Body of pancreas (tissue), 4 donors: ENCODE data around the gene CAPN8. TPM values are rescaled to one million over a fixed set of nuclear protein-coding genes. Genes with fewer than 3 reads are reported as not detected.

Experiments used
- ATAC-seq: fragments of 150-250 bp; one replicate; pipeline ENCODE4 v1.9.1; 2016
- DNase-seq, 4 donors: peaks; one replicate each; pipeline ENCODE4 v3.0.0-alpha.2; 2019
- H3K27ac ChIP-seq, 4 donors: fragments of 200-600 bp; sonication (generic); 1 replicate in 3 of 4; 2 replicates in 1 of 4; pipeline versions ENCODE4 v1.5.1 to v1.6.1; 2016 to 2019; ENCODE audit warnings: mild to moderate bottlenecking in 1 of 4, mixed read lengths in 1 of 4, moderate library complexity in 1 of 4
- H3K27me3 ChIP-seq, 2 donors: fragments of 200-600 bp; sonication (generic); one replicate each; pipeline ENCODE4 v1.6.0; 2016; ENCODE audit warnings: mild to moderate bottlenecking in 1 of 2
- H3K36me3 ChIP-seq, 2 donors: fragments of 200-600 bp; sonication (generic); replicated peaks in 1 of 2; 2 replicates each; pipeline ENCODE4 v1.5.1; 2016; ENCODE audit warnings: low read depth in 2 of 2; ENCODE audit not compliant: insufficient read depth in 1 of 2
- H3K4me1 ChIP-seq: fragments of 200-600 bp; sonication (generic); one replicate; pipeline ENCODE4 v1.6.0; 2016
- H3K4me3 ChIP-seq, 2 donors: fragments of 200-600 bp; sonication (generic); 1 replicate in 1 of 2; 2 replicates in 1 of 2; pipeline ENCODE4 v1.5.1; 2016 to 2019
- H3K9me3 ChIP-seq, 3 donors: fragments of 200-600 bp; sonication (generic); 1 replicate in 2 of 3; 2 replicates in 1 of 3; pipeline ENCODE4 v1.5.1; 2016
- POLR2A ChIP-seq, 3 donors: fragments of 450-650 bp; IDR thresholded peaks; one replicate each; pipeline ENCODE4 v1.6.1; 2016; ENCODE audit warnings: antibody characterized with exemption in 3 of 3, mild to moderate bottlenecking in 2 of 3
- WGBS, 2 donors: methylation state at CpG; one replicate each; pipeline ENCODE4 v1.1.5; 2017; 5-methylcytosine and 5-hydroxymethylcytosine counted together
- intact Hi-C: fragments of 100-400 bp; cut with DNase I; formaldehyde crosslinking; loops from one replicate; pipeline ENCODE4 v1.15.1; 2023
- total RNA-seq, 2 donors: library from RNA; depleted of rRNA; stranded (reverse); fragments of >200 nt; gene quantifications; one replicate each; pipeline ENCODE4 v1.1.0, GENCODE V29; 2016
- TF ChIP-seq, protein P1 (sequence below), 7 experiments: fragments of 450-650 bp in 4 of 7; fragments of 200-600 bp in 3 of 7; sonication (generic) in 3 of 7; IDR thresholded peaks; one replicate each; pipeline ENCODE4 v1.5.1; 2016 to 2019; ENCODE audit warnings: antibody characterized with exemption in 7 of 7

CAPN8 gene
- total RNA-seq, 2 donors from 2014 or later: 43.1 TPM; not detected in 1

DNA sequence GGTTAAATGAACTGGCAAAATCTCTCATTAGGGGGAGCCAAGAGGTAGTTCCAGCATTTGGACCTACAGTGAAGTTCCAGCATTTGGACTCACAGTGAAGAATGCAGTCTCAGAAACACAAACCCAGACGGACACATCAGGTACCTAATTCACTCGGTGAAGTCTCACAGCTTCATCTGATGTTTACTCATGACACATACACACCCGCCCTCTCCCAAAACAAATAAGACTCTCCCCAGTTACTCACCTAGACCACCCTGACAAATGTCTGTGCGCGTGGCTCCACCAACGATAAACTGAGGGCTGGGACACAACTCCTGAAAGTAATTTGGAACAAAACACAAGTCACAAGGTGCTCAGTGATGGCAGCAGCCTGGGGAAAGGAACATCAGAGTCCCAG is 11.4 kb downstream of the CAPN8 start:
- no peaks in the 10 kb centered on the region for H3K9me3 ChIP-seq
- 60 to 65% methylated on average over 6 of the region's 6 CpGs for WGBS, 2 donors
- no peaks in the 10 kb centered on the region for H3K36me3 ChIP-seq
- no peak for ATAC-seq
- H3K4me3 ChIP-seq: no peak overlapping the region
- TF ChIP-seq POLR2A (IDR thresholded peaks at IDR 0.05): no peak
- TF ChIP-seq, protein P1, sequence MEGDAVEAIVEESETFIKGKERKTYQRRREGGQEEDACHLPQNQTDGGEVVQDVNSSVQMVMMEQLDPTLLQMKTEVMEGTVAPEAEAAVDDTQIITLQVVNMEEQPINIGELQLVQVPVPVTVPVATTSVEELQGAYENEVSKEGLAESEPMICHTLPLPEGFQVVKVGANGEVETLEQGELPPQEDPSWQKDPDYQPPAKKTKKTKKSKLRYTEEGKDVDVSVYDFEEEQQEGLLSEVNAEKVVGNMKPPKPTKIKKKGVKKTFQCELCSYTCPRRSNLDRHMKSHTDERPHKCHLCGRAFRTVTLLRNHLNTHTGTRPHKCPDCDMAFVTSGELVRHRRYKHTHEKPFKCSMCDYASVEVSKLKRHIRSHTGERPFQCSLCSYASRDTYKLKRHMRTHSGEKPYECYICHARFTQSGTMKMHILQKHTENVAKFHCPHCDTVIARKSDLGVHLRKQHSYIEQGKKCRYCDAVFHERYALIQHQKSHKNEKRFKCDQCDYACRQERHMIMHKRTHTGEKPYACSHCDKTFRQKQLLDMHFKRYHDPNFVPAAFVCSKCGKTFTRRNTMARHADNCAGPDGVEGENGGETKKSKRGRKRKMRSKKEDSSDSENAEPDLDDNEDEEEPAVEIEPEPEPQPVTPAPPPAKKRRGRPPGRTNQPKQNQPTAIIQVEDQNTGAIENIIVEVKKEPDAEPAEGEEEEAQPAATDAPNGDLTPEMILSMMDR (IDR thresholded peaks at IDR 0.05): no peak
- H3K27me3 ChIP-seq: no peaks in the 10 kb centered on the region
- H3K4me1 ChIP-seq: no peaks in the 10 kb centered on the region
- H3K27ac ChIP-seq: no peak overlapping the region
- intact Hi-C loops: no loop called here
- DNase-seq: no peak

- ATAC-seq: no peak
- no peaks in the 10 kb centered on the region for H3K27me3 ChIP-seq
- WGBS, 2 donors: 86 to 92% methylated on average over 4 of the region's 4 CpGs
- TF ChIP-seq POLR2A (IDR thresholded peaks at IDR 0.05): no peak
- TF ChIP-seq, protein P1 (IDR thresholded peaks at IDR 0.05): no peak
- no peak overlapping the region for H3K4me3 ChIP-seq
- no peaks in the 10 kb centered on the region for H3K4me1 ChIP-seq
- H3K36me3 ChIP-seq: no peaks in the 10 kb centered on the region
- DNase-seq: no peak
- H3K27ac ChIP-seq: no peak overlapping the region
- intact Hi-C loops: no loop called here
- no peaks in the 10 kb centered on the region for H3K9me3 ChIP-seq
These were observed 12.1 kb downstream of the CAPN8 start for GRCh38 chr1:223653431-223653830.

DNA sequence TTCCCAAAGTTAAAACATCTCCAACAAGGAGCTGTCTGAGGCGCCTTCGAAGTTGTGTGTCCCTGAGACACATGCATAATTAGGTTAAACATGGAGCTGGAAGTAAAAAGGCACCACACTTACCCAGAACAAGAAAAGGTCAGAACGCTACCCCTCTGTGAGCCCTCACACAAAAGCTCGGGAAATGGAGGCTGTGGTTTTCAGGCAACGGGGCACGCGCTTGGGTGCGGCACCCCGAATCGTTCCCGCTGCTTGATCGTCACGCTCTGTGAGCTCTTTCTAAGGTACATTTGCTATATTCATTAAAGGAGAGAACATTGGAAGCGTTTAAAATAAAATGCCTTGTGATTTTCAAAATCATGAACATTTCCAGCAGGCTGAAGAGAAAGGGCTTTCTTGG is 12.5 kb downstream of the CAPN8 start:
- intact Hi-C loops: no loop called here
- H3K9me3 ChIP-seq: no peaks in the 10 kb centered on the region
- no peaks in the 10 kb centered on the region for H3K36me3 ChIP-seq
- DNase-seq (no peak), ATAC-seq (no peak)
- 92 to 96% methylated on average over 14 of the region's 14 CpGs for WGBS, 2 donors
- no peaks in the 10 kb centered on the region for H3K4me1 ChIP-seq
- H3K27ac ChIP-seq: no peak overlapping the region
- H3K27me3 ChIP-seq: no peaks in the 10 kb centered on the region
- no peak overlapping the region for H3K4me3 ChIP-seq
- TF ChIP-seq, protein P1 (IDR thresholded peaks at IDR 0.05): no peak
- no peak for TF ChIP-seq POLR2A (IDR thresholded peaks at IDR 0.05)

DNA sequence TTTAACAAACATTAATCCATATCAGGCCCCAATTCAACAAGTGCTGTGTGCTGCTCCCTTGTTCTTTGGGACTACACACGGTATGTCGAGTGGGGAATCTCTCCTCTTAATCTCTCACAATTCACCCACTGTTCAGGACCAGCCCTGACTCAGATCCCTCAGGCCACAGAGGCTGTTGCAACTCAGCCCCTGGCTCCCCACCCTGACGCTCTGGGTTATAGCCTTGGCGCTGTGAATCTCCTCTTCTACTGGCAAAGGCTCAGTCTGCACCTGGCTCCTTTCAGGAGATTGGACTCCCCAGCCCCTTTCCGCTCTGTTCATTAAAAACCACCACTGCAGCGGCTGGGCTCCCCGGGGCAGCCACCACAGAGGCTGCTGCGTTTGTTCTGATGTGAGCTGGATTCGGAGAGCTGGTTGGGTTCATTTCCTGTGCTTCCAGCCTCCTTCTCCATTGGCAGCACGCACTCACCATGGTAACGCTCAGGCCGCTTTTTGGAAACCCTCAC is 13.0 kb downstream of the CAPN8 start:
- intact Hi-C loops: no loop called here
- Histone ChIP-seq H3K27ac (no peak overlapping the region), H3K9me3 (no peaks in the 10 kb centered on the region), H3K4me3 (no peak overlapping the region), H3K36me3 (no peaks in the 10 kb centered on the region), H3K27me3 (no peaks in the 10 kb centered on the region), H3K4me1 (no peaks in the 10 kb centered on the region)
- no peak for TF ChIP-seq POLR2A (IDR thresholded peaks at IDR 0.05)
- TF ChIP-seq, protein P1 (IDR thresholded peaks at IDR 0.05): no peak
- ATAC-seq (no peak), DNase-seq (no peak)
- WGBS, 2 donors: 86 to 91% methylated on average over 12 of the region's 12 CpGs

- H3K9me3 ChIP-seq: no peaks in the 10 kb centered on the region
- DNase-seq (no peak), ATAC-seq (no peak)
- H3K4me3 ChIP-seq: no peak overlapping the region
- WGBS, 2 donors: 76 to 79% methylated on average over 8 of the region's 8 CpGs
- no peaks in the 10 kb centered on the region for H3K4me1 ChIP-seq
- H3K27ac ChIP-seq: no peak overlapping the region
- no peaks in the 10 kb centered on the region for H3K27me3 ChIP-seq
- intact Hi-C loops: no loop called here
- TF ChIP-seq, protein P1 (IDR thresholded peaks at IDR 0.05): no peak
- TF ChIP-seq POLR2A (IDR thresholded peaks at IDR 0.05): no peak
- H3K36me3 ChIP-seq: no peaks in the 10 kb centered on the region
These were observed 14.1 kb downstream of the CAPN8 start for GRCh38 chr1:223651291-223651991.
